ENCODE data around the gene CTSW.

Gene CTSW

GRCh38 chr11:65862191-65862735 lies 17.4 kb upstream of the CTSW start:
- Histone ChIP-seq H3K27me3 (ENCODE audit: control insufficient read depth, insufficient read depth, low read length) (no peaks in the 10 kb centered on the region), H3K9me3 (ENCODE audit: control insufficient read depth, insufficient read depth, low read depth, low read length) (no peaks in the 10 kb centered on the region), H3K9ac (ENCODE audit: low read length) (no peak overlapping the region), H3K36me3 (ENCODE audit: control insufficient read depth, insufficient read depth, low read length) (peaks cover 56% of the 10 kb centered on the region), H3K4me3 (ENCODE audit: low read depth, low read length) (no peak overlapping the region), H3K27ac (ENCODE audit: low read depth, low read length) (no peak overlapping the region), H3K4me1 (ENCODE audit: control insufficient read depth, insufficient read depth, low read length) (peaks cover 14% of the 10 kb centered on the region)

GRCh38 chr11:65862941-65863888 lies 16.4 kb upstream of the CTSW start:
- H3K27me3 ChIP-seq (ENCODE audit: control insufficient read depth, insufficient read depth, low read length), result no peaks in the 10 kb centered on the region
- no peak overlapping the region for H3K27ac ChIP-seq (ENCODE audit: low read depth, low read length)
- no peak overlapping the region for H3K4me3 ChIP-seq (ENCODE audit: low read depth, low read length)
- no peaks in the 10 kb centered on the region for H3K9me3 ChIP-seq (ENCODE audit: control insufficient read depth, insufficient read depth, low read depth, low read length)
- H3K4me1 ChIP-seq (ENCODE audit: control insufficient read depth, insufficient read depth, low read length), result peaks cover 15% of the 10 kb centered on the region
- no peak overlapping the region for H3K9ac ChIP-seq (ENCODE audit: low read length)
- peaks cover 56% of the 10 kb centered on the region for H3K36me3 ChIP-seq (ENCODE audit: control insufficient read depth, insufficient read depth, low read length)

- Histone ChIP-seq H3K4me3 (ENCODE audit: low read depth, low read length) (no peak overlapping the region), H3K27me3 (ENCODE audit: control insufficient read depth, insufficient read depth, low read length) (no peaks in the 10 kb centered on the region), H3K36me3 (ENCODE audit: control insufficient read depth, insufficient read depth, low read length) (peaks cover 56% of the 10 kb centered on the region), H3K27ac (ENCODE audit: low read depth, low read length) (no peak overlapping the region), H3K9ac (ENCODE audit: low read length) (no peak overlapping the region), H3K4me1 (ENCODE audit: control insufficient read depth, insufficient read depth, low read length) (peaks cover 15% of the 10 kb centered on the region), H3K9me3 (ENCODE audit: control insufficient read depth, insufficient read depth, low read depth, low read length) (no peaks in the 10 kb centered on the region)
Measured at GRCh38 chr11:65863889-65864705, 15.5 kb upstream of the CTSW start.

- Histone ChIP-seq H3K9ac (ENCODE audit: low read length) (no peak overlapping the region), H3K4me1 (ENCODE audit: control insufficient read depth, insufficient read depth, low read length) (peaks cover 15% of the 10 kb centered on the region), H3K27me3 (ENCODE audit: control insufficient read depth, insufficient read depth, low read length) (no peaks in the 10 kb centered on the region), H3K9me3 (ENCODE audit: control insufficient read depth, insufficient read depth, low read depth, low read length) (no peaks in the 10 kb centered on the region), H3K4me3 (ENCODE audit: low read depth, low read length) (no peak overlapping the region), H3K36me3 (ENCODE audit: control insufficient read depth, insufficient read depth, low read length) (peaks cover 56% of the 10 kb centered on the region), H3K27ac (ENCODE audit: low read depth, low read length) (no peak overlapping the region)
Measured at GRCh38 chr11:65864706-65865471, 14.7 kb upstream of the CTSW start.

GRCh38 chr11:65865550-65866172 lies 14.0 kb upstream of the CTSW start:
- Histone ChIP-seq H3K4me3 (ENCODE audit: low read depth, low read length) (no peak overlapping the region), H3K4me1 (ENCODE audit: control insufficient read depth, insufficient read depth, low read length) (peaks cover 15% of the 10 kb centered on the region), H3K27ac (ENCODE audit: low read depth, low read length) (no peak overlapping the region), H3K9ac (ENCODE audit: low read length) (no peak overlapping the region), H3K27me3 (ENCODE audit: control insufficient read depth, insufficient read depth, low read length) (no peaks in the 10 kb centered on the region), H3K36me3 (ENCODE audit: control insufficient read depth, insufficient read depth, low read length) (peaks cover 56% of the 10 kb centered on the region), H3K9me3 (ENCODE audit: control insufficient read depth, insufficient read depth, low read depth, low read length) (no peaks in the 10 kb centered on the region)

- H3K9ac ChIP-seq (ENCODE audit: low read length), result no peak overlapping the region
- no peaks in the 10 kb centered on the region for H3K27me3 ChIP-seq (ENCODE audit: control insufficient read depth, insufficient read depth, low read length)
- H3K4me1 ChIP-seq (ENCODE audit: control insufficient read depth, insufficient read depth, low read length), result peaks cover 11% of the 10 kb centered on the region
- no peak overlapping the region for H3K4me3 ChIP-seq (ENCODE audit: low read depth, low read length)
- no peak overlapping the region for H3K27ac ChIP-seq (ENCODE audit: low read depth, low read length)
- no peaks in the 10 kb centered on the region for H3K9me3 ChIP-seq (ENCODE audit: control insufficient read depth, insufficient read depth, low read depth, low read length)
- peaks cover 54% of the 10 kb centered on the region for H3K36me3 ChIP-seq (ENCODE audit: control insufficient read depth, insufficient read depth, low read length)
Measured at GRCh38 chr11:65866509-65867283, 12.9 kb upstream of the CTSW start.

- Histone ChIP-seq H3K27me3 (ENCODE audit: control insufficient read depth, insufficient read depth, low read length) (0 out of 2 replicates have a peak, but pooled peaks cover 2% of the 10 kb centered on the region), H3K9ac (ENCODE audit: low read length) (no peak overlapping the region), H3K9me3 (ENCODE audit: control insufficient read depth, insufficient read depth, low read depth, low read length) (no peaks in the 10 kb centered on the region), H3K36me3 (ENCODE audit: control insufficient read depth, insufficient read depth, low read length) (peaks cover 46% of the 10 kb centered on the region), H3K4me3 (ENCODE audit: low read depth, low read length) (peak overlapping the region; percentile 65), H3K27ac (ENCODE audit: low read depth, low read length) (no peak overlapping the region), H3K4me1 (ENCODE audit: control insufficient read depth, insufficient read depth, low read length) (peaks cover 12% of the 10 kb centered on the region)
Measured at GRCh38 chr11:65867284-65868071, 12.2 kb upstream of the CTSW start.

- H3K9me3 ChIP-seq (ENCODE audit: control insufficient read depth, insufficient read depth, low read depth, low read length), result no peaks in the 10 kb centered on the region
- 0 out of 2 replicates have a peak, but pooled peaks cover 2% of the 10 kb centered on the region for H3K27me3 ChIP-seq (ENCODE audit: control insufficient read depth, insufficient read depth, low read length)
- H3K4me3 ChIP-seq (ENCODE audit: low read depth, low read length), result peak overlapping the region; percentile 65
- peaks cover 40% of the 10 kb centered on the region for H3K36me3 ChIP-seq (ENCODE audit: control insufficient read depth, insufficient read depth, low read length)
- H3K4me1 ChIP-seq (ENCODE audit: control insufficient read depth, insufficient read depth, low read length), result peaks cover 12% of the 10 kb centered on the region
- H3K27ac ChIP-seq (ENCODE audit: low read depth, low read length), result no peak overlapping the region
- no peak overlapping the region for H3K9ac ChIP-seq (ENCODE audit: low read length)
Measured at GRCh38 chr11:65868076-65868667, 11.5 kb upstream of the CTSW start.

- Histone ChIP-seq H3K9ac (ENCODE audit: low read length) (no peak overlapping the region), H3K4me3 (ENCODE audit: low read depth, low read length) (no peak overlapping the region), H3K9me3 (ENCODE audit: control insufficient read depth, insufficient read depth, low read depth, low read length) (no peaks in the 10 kb centered on the region), H3K27me3 (ENCODE audit: control insufficient read depth, insufficient read depth, low read length) (0 out of 2 replicates have a peak, but pooled peaks cover 2% of the 10 kb centered on the region), H3K36me3 (ENCODE audit: control insufficient read depth, insufficient read depth, low read length) (peaks cover 32% of the 10 kb centered on the region), H3K27ac (ENCODE audit: low read depth, low read length) (no peak overlapping the region), H3K4me1 (ENCODE audit: control insufficient read depth, insufficient read depth, low read length) (peaks cover 12% of the 10 kb centered on the region)
Measured at GRCh38 chr11:65868907-65869306, 10.7 kb upstream of the CTSW start.

Measured in HUES6 (cell line).